GM23338 (cell line): ENCODE data around the gene PRR14L.

ENCODE experiments used
- CREB1 ChIP-seq: fragments of 250-450 bp; sonication (Bioruptor Pico); IDR thresholded peaks from 2 replicates; pipeline ENCODE4 v1.5.0; 2020; ENCODE audit warnings: low read depth, mild to moderate bottlenecking, moderate library complexity
- CTCF ChIP-seq, 2 experiments: fragments of 200-600 bp in 1 of 2; sonication (generic) in 1 of 2; conservative IDR thresholded peaks; 2 replicates each; pipeline versions ENCODE4 v1.5.1 to v1.6.1; 2016 to 2017; ENCODE audit warnings: antibody characterized with exemption in 2 of 2, low read depth in 2 of 2, mild to moderate bottlenecking in 2 of 2, moderate library complexity in 1 of 2
- ETS1 ChIP-seq: IDR thresholded peaks from 2 replicates; pipeline ENCODE4 v1.6.1; 2016; ENCODE audit warnings: antibody characterized with exemption
- EZH2 ChIP-seq: fragments of 200-600 bp; sonication (generic); IDR thresholded peaks from one replicate; pipeline ENCODE4 v1.8.0; 2017; ENCODE audit warnings: antibody characterized with exemption, mild to moderate bottlenecking, low read depth; ENCODE audit not compliant: unreplicated experiment
- EZH2phosphoT487 ChIP-seq: fragments of 200-600 bp; sonication (generic); IDR thresholded peaks from one replicate; pipeline ENCODE4 v1.8.1; 2018; ENCODE audit warnings: antibody characterized with exemption; ENCODE audit not compliant: unreplicated experiment
- JUNB ChIP-seq: IDR thresholded peaks from one replicate; pipeline ENCODE4 v1.6.1; 2016; ENCODE audit warnings: antibody characterized with exemption; ENCODE audit not compliant: unreplicated experiment
- NANOG ChIP-seq: IDR thresholded peaks from 2 replicates; pipeline ENCODE4 v1.6.1; 2016; ENCODE audit warnings: antibody characterized with exemption, borderline replicate concordance
- POLR2AphosphoS5 ChIP-seq: IDR thresholded peaks from 2 replicates; pipeline ENCODE4 v1.6.1; 2016; ENCODE audit warnings: antibody characterized with exemption, low read depth
- REST ChIP-seq: IDR thresholded peaks from one replicate; pipeline ENCODE4 v1.6.1; 2018; ENCODE audit warnings: antibody characterized with exemption; ENCODE audit not compliant: unreplicated experiment
- STAT1 ChIP-seq: IDR thresholded peaks from one replicate; pipeline ENCODE4 v1.6.1; 2016; ENCODE audit warnings: antibody characterized with exemption; ENCODE audit not compliant: unreplicated experiment
- ZNF114 ChIP-seq: fragments of 250-450 bp; sonication (Bioruptor Pico); IDR thresholded peaks from 2 replicates; pipeline ENCODE4 v1.5.0; 2020; ENCODE audit warnings: mild to moderate bottlenecking, moderate library complexity
- ZNF331 ChIP-seq: fragments of 250-450 bp; sonication (Bioruptor Pico); IDR thresholded peaks from 2 replicates; pipeline ENCODE4 v1.5.0; 2020; ENCODE audit warnings: low read depth, mild to moderate bottlenecking, moderate library complexity
- TF ChIP-seq, protein P1 (sequence below): fragments of 250-450 bp; sonication (Bioruptor Pico); IDR thresholded peaks from 2 replicates; pipeline ENCODE4 v1.5.0; 2020; ENCODE audit warnings: mild to moderate bottlenecking, moderate library complexity

DNA sequence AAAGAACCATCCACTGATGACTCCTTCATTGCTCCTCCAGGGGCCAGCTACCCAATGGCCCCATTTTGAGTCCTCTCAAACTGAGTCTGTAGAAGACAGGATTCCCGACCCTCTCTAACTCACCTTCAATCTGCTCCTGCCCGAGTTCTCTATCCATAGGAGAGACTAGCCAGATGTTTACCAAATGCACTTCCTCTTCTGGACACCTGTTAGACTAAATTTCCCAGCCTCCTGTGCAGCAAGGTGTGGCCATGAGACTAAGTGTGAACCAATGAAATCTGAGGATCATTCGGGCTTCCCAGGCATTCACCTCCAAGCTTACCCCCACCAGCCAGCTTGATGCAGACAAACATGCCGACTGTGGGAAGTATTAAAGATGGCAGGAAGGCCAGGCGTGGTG lies 95.5 kb downstream of the PRR14L start:
- TF ChIP-seq CTCF (conservative IDR thresholded peaks at IDR 0.05; ENCODE audit: low read depth in 2 of 2) (no peak), POLR2AphosphoS5 (no peak), EZH2 (no peak), ZNF331 (CRISPR knock-in tag) (no peak), ETS1 (no peak), EZH2phosphoT487 (no peak), REST (no peak), CREB1 (CRISPR knock-in tag) (no peak), JUNB (no peak), NANOG (no peak), STAT1 (no peak), ZNF114 (CRISPR knock-in tag) (no peak)
- TF ChIP-seq, protein P1, sequence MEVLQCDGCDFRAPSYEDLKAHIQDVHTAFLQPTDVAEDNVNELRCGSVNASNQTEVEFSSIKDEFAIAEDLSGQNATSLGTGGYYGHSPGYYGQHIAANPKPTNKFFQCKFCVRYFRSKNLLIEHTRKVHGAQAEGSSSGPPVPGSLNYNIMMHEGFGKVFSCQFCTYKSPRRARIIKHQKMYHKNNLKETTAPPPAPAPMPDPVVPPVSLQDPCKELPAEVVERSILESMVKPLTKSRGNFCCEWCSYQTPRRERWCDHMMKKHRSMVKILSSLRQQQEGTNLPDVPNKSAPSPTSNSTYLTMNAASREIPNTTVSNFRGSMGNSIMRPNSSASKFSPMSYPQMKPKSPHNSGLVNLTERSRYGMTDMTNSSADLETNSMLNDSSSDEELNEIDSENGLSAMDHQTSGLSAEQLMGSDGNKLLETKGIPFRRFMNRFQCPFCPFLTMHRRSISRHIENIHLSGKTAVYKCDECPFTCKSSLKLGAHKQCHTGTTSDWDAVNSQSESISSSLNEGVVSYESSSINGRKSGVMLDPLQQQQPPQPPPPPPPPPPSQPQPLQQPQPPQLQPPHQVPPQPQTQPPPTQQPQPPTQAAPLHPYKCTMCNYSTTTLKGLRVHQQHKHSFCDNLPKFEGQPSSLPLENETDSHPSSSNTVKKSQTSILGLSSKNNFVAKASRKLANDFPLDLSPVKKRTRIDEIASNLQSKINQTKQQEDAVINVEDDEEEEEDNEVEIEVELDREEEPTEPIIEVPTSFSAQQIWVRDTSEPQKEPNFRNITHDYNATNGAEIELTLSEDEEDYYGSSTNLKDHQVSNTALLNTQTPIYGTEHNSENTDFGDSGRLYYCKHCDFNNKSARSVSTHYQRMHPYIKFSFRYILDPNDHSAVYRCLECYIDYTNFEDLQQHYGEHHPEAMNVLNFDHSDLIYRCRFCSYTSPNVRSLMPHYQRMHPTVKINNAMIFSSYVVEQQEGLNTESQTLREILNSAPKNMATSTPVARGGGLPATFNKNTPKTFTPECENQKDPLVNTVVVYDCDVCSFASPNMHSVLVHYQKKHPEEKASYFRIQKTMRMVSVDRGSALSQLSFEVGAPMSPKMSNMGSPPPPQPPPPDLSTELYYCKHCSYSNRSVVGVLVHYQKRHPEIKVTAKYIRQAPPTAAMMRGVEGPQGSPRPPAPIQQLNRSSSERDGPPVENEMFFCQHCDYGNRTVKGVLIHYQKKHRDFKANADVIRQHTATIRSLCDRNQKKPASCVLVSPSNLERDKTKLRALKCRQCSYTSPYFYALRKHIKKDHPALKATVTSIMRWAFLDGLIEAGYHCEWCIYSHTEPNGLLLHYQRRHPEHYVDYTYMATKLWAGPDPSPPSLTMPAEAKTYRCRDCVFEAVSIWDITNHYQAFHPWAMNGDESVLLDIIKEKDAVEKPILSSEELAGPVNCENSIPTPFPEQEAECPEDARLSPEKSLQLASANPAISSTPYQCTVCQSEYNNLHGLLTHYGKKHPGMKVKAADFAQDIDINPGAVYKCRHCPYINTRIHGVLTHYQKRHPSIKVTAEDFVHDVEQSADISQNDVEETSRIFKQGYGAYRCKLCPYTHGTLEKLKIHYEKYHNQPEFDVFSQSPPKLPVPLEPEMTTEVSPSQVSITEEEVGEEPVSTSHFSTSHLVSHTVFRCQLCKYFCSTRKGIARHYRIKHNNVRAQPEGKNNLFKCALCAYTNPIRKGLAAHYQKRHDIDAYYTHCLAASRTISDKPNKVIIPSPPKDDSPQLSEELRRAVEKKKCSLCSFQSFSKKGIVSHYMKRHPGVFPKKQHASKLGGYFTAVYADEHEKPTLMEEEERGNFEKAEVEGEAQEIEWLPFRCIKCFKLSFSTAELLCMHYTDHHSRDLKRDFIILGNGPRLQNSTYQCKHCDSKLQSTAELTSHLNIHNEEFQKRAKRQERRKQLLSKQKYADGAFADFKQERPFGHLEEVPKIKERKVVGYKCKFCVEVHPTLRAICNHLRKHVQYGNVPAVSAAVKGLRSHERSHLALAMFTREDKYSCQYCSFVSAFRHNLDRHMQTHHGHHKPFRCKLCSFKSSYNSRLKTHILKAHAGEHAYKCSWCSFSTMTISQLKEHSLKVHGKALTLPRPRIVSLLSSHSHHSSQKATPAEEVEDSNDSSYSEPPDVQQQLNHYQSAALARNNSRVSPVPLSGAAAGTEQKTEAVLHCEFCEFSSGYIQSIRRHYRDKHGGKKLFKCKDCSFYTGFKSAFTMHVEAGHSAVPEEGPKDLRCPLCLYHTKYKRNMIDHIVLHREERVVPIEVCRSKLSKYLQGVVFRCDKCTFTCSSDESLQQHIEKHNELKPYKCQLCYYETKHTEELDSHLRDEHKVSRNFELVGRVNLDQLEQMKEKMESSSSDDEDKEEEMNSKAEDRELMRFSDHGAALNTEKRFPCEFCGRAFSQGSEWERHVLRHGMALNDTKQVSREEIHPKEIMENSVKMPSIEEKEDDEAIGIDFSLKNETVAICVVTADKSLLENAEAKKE (CRISPR knock-in tag) = no peak
